OCI-M2 (cell line): ENCODE data around the gene MAP2K3.

Experiments used
- DNase-seq: peaks from one replicate; lab custom pipeline; 2025; ENCODE audit not compliant: unreplicated experiment; lab: John Stamatoyannopoulos, UW

MAP2K3 gene

DNA sequence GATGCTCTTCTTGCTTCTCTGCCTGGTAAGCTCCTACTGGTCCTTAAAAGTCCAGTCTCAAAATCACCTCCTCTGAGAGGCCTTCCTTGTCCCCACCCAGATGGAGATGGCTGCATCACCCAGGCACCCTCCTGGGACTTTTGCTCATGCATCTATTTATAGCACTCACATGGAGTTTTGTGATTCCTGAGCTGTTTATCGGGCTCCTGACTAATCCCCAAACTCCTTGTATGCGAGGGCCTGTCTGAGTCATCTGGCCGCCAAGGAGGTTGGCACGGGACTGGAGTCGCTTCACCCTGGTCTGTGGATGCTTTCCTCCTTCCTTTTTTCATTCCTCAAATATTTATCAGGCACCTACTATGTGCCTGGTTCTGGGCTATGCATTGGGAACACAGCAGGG lies 2.3 kb upstream of the MAP2K3 start:
- no peak for DNase-seq

- DNase-seq, result no peak
These were observed 1.7 kb upstream of the MAP2K3 start for GRCh38 chr17:21282850-21283249.

DNA sequence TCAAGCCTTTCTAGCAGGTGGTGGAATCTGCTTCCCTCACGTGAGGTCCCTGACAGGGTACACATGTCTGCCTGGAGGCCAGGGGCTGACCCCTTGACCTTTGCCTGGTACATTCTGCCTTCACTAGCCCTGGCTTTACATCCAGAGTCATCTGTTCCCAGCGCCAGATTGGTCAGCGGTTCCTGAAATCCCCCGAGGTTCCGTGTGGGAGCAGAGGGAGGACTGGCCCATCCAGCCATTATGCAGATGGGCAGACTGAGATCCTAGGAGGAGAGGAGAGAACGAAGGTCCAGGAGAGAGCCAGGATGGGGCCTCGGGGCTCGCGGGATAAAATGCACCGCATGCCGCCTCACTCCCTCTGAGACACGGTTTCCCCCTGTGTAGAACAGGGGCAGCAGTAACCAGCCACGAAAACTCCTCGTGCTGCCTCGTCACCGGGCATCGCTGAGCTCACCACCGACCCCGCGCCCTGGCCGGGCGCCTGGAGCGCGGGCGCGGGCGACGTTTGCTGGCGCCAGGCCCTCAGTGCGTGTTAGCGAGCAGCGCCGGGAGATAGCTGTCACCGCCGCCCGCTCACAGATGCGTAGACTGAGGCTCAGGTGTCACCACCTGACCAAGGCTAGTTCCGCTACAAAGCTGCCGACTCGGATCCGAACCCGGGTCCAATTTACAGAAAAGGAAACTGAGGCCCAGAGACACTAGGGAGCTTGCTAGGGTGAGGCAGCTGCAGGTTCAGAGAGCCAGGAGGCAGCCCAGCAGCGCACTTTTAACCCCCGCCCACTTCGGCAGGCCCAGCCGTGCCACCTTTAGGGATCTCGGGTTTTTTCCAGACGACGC lies 811 bp upstream of the MAP2K3 start:
- no peak for DNase-seq

GRCh38 chr17:21285164-21286065 lies 904 bp downstream of the MAP2K3 start:
- no peak for DNase-seq

DNA sequence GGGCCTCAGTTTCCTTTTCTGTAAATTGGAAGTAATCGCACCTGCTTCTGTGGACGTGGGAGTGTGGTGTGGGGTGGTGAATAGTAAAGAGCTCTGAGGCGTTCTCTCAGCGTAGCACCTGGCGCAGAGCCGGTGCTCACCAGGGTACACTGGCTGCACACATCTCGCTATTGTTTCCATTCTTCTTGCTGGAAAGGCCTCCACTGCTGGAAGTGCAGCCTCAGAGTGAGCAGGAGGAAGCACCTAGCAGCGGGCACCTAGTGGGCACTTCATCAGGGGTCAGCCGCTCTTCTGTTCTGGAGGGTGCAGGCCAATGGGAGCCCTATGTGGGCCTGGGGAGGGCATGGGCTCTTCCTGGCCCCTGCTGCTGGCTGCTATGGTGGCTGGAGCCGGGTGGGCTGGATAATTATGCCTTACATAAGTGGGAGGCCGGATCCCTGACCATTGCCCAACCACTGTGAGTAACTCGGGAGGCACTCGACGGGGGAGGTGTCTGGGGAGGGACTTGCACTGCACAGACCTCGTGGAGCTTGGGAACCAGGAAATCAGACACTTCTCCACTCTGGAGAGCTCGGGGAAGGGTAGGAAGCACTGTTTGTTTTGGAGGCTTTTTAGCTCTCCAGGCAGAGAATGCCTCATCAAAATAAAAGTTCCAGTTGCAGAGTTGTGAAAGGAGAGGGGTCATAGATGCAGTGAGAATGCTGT lies 1.7 kb downstream of the MAP2K3 start:
- no peak for DNase-seq

DNA sequence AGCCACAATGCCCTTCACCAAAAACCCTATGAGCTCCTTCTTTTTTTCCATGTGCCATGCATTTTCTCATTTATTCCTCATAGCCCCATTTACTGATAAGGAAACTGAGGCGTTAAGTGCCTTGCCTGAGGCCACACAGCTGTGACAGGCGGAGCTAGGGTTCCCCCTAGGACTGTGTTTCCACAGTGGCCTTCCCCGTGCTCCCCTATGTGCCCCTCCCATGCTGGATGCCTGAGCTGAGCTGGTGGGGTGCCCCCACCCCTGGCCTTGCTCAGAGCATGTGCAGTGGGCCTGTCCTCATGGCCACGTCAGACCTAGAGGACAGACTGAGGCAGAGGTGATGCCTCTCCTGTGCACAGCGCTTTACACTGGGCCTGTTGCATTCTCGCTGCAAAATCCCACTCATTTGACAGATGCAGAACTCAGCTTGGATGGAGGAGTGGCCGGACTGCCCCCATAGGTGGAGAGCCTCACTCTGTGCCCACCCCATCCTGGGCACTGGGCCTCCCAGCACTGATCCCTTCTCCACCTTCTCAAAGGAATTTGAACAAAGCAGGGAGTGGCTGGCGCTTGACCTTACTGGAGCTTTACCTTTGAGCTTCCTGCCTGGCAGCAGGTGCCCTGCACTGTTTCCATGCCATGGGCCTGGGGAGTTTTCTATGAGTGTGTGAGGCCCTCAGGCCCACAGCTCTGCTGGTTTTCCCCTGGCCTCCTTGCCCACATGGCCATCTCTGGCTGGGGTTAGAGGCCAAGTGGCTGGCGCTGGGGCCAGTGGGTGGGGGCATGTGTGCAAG lies 2.6 kb downstream of the MAP2K3 start:
- DNase-seq, result no peak

GRCh38 chr17:21287703-21288449 lies 3.4 kb downstream of the MAP2K3 start:
- DNase-seq, result no peak

DNA sequence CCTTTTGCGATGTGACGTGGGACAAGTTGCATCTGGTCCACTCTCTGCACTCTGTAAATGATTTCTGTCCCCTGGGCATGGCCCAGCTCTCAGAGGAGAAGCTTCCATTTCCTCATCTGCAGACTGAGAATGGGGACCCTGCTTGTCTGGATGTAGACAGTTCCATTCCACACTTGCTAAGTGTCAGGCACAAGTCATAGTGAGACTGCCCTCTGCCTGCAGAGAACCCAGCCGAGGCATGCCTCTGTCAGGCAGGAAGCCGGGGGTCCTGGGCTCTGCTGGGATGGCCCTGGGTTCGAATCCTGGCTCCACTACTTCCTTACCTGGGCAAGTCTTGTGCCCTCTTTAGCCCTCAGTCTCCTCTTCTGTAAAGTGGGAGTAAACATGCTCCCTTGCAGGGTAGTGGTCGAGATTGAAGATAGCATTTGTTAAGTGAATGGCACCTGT lies 4.1 kb downstream of the MAP2K3 start:
- DNase-seq, result no peak

DNA sequence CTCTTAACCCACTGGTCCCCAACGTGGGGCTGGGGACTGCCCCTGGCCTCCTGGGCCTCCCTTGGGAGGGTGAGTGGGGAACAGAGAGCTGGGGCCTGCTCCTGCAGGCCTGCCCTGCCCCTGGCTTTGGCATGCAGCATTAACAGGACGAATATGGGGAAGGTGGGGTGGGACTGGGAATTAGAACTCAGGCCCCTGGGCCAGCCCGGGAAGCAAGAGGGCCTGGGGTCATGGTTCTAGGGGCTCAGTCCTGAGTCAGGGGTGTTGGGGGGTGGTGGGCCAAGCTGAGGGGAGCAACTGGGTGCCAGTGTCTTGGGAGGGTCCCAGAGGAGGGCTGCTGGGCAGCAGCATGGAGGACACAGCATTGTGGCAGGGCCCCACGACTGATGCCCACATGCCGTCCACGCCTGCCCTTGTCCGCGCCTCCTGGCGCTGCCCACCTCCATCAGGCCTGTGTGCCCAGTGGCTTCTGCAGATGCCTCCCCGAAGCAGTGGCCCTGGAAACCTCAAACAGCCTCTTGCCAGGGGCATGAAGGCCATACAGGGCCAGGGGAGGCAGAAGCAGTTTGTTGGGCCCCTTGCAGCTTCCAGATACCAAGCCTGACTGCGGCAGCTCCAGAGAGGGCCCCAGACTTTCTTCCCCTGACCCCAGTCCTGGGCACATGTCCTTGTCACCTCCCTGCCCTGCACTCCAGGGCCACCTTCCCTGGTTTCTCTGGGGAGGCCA lies 4.8 kb downstream of the MAP2K3 start:
- no peak for DNase-seq

DNA sequence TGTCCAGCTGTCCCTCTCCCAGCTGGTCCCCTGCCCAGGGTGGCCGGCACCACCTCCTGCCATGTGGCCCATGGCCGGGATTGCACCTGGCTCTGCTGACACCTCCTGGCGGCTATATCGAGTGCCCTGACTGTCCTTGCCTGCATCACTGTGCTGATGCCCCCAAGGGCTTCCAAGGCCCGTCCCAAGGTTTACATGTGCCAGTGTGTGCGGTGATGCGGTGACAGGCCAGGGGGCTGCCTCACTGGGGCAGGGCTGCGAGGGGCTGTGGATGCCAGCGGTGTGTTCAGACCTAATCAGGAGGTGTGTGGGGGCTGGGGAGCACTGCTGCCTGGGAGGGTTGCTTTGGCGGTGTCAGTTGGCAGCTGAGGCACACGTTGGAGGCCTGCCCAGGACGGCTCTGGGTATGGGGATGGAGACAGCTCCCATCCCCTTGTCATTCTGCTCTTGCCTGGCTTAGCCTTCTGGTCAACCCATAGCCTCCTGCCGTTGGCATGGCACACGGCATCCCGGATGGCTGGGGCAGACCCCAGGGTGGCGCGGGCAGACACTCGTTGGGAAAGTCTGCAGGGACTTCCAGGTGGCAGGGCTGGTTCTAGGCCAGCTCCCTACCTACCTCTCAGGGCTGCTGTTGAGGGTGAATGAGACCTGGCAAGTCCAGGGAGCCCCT lies 5.5 kb downstream of the MAP2K3 start:
- no peak for DNase-seq

DNA sequence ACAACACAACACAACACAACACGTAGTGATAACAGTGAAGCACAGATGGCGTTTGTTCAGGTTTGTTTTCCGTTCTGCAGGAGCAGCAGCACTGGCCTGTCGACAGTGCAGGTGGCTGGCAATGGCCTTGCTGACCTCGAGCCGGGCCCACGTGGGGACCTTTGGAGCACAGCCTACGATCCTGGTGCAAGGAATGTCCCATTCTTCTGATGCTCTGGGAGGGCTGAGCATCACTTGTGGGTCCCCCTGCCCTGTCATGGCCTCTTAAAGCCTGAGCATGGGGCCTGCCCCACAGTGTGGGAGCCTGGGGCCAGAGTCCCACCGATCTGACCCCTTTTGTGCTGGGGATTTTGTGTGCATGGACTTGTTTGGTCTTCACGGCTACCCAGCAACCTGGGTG lies 6.8 kb downstream of the MAP2K3 start:
- DNase-seq, result no peak

DNA sequence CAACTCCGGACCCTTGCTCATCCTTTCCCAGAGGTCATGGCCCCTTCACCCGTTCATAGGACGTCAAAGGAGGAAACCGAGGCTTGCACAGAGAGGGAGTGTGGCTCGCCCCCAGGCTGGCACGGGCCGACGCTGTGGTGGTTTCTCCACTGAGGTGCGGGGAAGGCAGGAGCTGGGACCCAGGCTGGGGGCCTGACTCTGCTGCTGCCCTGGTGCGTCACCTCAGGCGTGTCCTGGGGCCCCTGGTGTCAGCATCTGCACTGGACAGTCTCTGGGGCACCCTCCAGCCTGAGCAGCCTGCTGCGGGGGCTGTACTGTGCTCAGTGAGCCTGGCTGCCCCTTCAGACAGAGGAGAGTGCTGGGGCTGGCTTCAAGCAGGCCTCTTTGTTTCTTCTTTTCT lies 7.4 kb downstream of the MAP2K3 start:
- no peak for DNase-seq

- DNase-seq, result no peak
These were observed 8.6 kb downstream of the MAP2K3 start for GRCh38 chr17:21292867-21293830.

GRCh38 chr17:21293831-21294210 lies 9.3 kb downstream of the MAP2K3 start:
- DNase-seq, result no peak

DNA sequence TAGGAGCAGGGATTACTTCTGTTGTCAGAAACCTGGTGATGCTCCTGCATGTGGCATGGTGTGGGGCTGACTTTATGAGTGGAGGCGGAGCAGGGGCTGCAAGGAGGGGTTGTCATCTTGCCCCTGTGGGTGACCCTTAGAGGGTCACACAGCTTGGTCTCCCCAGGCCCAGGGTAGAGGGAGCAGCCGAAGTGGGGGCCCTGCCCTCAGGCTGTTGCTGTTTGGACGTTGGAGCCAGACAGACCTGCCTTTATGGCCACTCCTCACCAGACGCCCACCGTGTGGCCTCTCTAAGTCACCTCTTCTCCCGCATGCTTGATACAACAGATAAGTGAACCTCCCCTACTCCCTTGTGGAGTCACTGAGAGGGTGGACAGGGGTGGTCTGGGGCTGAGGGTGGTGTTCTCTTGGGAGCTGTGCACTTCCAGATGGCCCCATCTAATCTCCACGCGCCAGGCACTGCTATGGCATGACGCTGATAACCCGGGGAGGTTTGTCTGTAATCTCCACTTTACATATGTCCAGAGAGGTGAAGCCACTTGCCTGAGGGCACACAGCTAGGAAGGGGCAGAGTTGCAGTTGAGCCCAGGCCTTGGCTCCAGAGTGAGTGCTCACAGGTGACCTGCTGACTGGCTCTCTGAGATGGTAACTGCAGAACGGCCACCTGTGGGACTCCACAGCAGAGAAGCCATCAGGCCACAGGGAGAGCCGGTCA lies 10.0 kb downstream of the MAP2K3 start:
- DNase-seq, result no peak

GRCh38 chr17:21295036-21295952 lies 10.8 kb downstream of the MAP2K3 start:
- DNase-seq, result no peak
